K562 (cell line): ENCODE measurements around the gene ACADVL. TPM values are rescaled to one million over a fixed set of nuclear protein-coding genes. Genes with fewer than 3 reads are reported as not detected.

Experiments used
- CREM ChIP-seq: IDR thresholded peaks from 2 replicates; pipeline ENCODE4 v1.6.1; 2014; ENCODE audit warnings: antibody characterized with exemption, low read depth
- HSF4 ChIP-seq: fragments of 250-450 bp; sonication (Bioruptor Pico); IDR thresholded peaks from 2 replicates; pipeline ENCODE4 v2.1.2; 2022; ENCODE audit warnings: mild to moderate bottlenecking, moderate library complexity, borderline replicate concordance
- MAZ ChIP-seq, 2 experiments: fragments of 450-650 bp in 1 of 2; sonication (generic) in 1 of 2; formaldehyde crosslinking; IDR thresholded peaks in 1 of 2; conservative IDR thresholded peaks in 1 of 2; 2 replicates each; pipeline versions ENCODE4 v1.4.0 to v1.5.0; 2020; ENCODE audit warnings: mild to moderate bottlenecking in 1 of 2, missing genetic modification reagents in 1 of 2
- NFE2L1 ChIP-seq: fragments of 450-650 bp; IDR thresholded peaks from 2 replicates; pipeline ENCODE4 v1.6.1; 2016; ENCODE audit warnings: missing genetic modification characterization, low read depth, mild to moderate bottlenecking, missing compliant biosample characterization, moderate library complexity, borderline replicate concordance
- NR4A1 ChIP-seq, 2 experiments: fragments of 250-450 bp in 1 of 2; fragments of 450-650 bp in 1 of 2; sonication (Bioruptor Pico) in 1 of 2; IDR thresholded peaks; 2 replicates each; pipeline versions ENCODE4 v1.4.0 to v1.6.1; 2016 to 2020; ENCODE audit warnings: mild to moderate bottlenecking in 2 of 2, missing compliant biosample characterization in 1 of 2, missing genetic modification characterization in 1 of 2, moderate library complexity in 1 of 2
- POLR3A ChIP-seq: IDR thresholded peaks from 2 replicates; pipeline ENCODE4 v1.6.1; 2011; ENCODE audit warnings: borderline replicate concordance, mild to moderate bottlenecking, moderate library complexity; ENCODE audit not compliant: insufficient read length, insufficient read depth; ENCODE audit errors: extremely low read depth
- POLR3G ChIP-seq: IDR thresholded peaks from 2 replicates; pipeline ENCODE4 v1.6.1; 2011; ENCODE audit not compliant: insufficient read length, insufficient replicate concordance; ENCODE audit errors: extremely low read depth
- RBM34 ChIP-seq: fragments of 200-400 bp; formaldehyde crosslinking; IDR thresholded peaks from 2 replicates; pipeline ENCODE4 v1.6.1; 2018; ENCODE audit warnings: low read length, borderline replicate concordance; ENCODE audit not compliant: insufficient read depth
- RFX5 ChIP-seq: IDR thresholded peaks from 2 replicates; pipeline ENCODE4 v1.6.1; 2011; ENCODE audit warnings: low read depth, mild to moderate bottlenecking, improper control_type of control experiment, low read length
- SAFB ChIP-seq: fragments of 200-400 bp; formaldehyde crosslinking; IDR thresholded peaks from 2 replicates; pipeline ENCODE4 v1.6.1; 2017; ENCODE audit warnings: low read depth, low read length, borderline replicate concordance
- SP2 ChIP-seq: IDR thresholded peaks from 2 replicates; pipeline ENCODE4 v1.6.1; 2011; ENCODE audit warnings: mild to moderate bottlenecking, low read depth, low read length, moderate library complexity; ENCODE audit not compliant: poor library complexity, severe bottlenecking; ENCODE audit errors: extremely low read depth
- TAF9B ChIP-seq: fragments of 450-650 bp; IDR thresholded peaks from 2 replicates; pipeline ENCODE4 v1.6.1; 2018; ENCODE audit warnings: mild to moderate bottlenecking; ENCODE audit not compliant: partially characterized antibody
- U2AF1 ChIP-seq: fragments of 200-400 bp; formaldehyde crosslinking; optimal IDR thresholded peaks from 2 replicates; pipeline ENCODE3; 2017; ENCODE audit warnings: mild to moderate bottlenecking, low read depth, low read length, moderate library complexity
- polyA plus RNA-seq, 8 experiments: library from polyadenylated mRNA; depleted of rRNA in 4 of 8; stranded (reverse) in 5 of 8; unstranded in 3 of 8; fragments of >200 nt; fragmentation: Nextera tagmentation in 2 of 8; fragmentation: Illumina TruSeq in 1 of 8; extraction: Ambion mirVana in 2 of 8; extraction: Trizol in 1 of 8; gene quantifications; 2 replicates each; pipeline versions ENCODE4 v1.2.1 to v1.2.3, GENCODE V29; 2011 to 2014; ENCODE audit warnings: inconsistent platforms in 1 of 8, missing spikeins in 1 of 8
- total RNA-seq, 7 experiments: library from RNA; depleted of rRNA in 6 of 7; stranded (reverse); fragments of >200 nt in 6 of 7; fragmentation: Illumina TruSeq in 2 of 7; extraction: Trizol in 2 of 7; gene quantifications; 2 replicates each; pipeline versions ENCODE4 v1.2.1 to v1.2.3, GENCODE V29; 2011 to 2021; ENCODE audit warnings: low replicate concordance in 1 of 7
- TF ChIP-seq, protein P1 (sequence below): fragments of 250-450 bp; sonication (Bioruptor Pico); IDR thresholded peaks from 2 replicates; pipeline ENCODE4 v1.9.0; 2021; ENCODE audit warnings: mild to moderate bottlenecking, inconsistent platforms
- TF ChIP-seq, protein P2 (sequence below): sonication (generic); formaldehyde crosslinking; IDR thresholded peaks from 2 replicates; pipeline ENCODE4 v1.8.0; 2022; ENCODE audit warnings: mild to moderate bottlenecking, missing genetic modification reagents
- TF ChIP-seq, protein P3 (sequence below): IDR thresholded peaks from 2 replicates; pipeline ENCODE4 v1.6.1; 2012; ENCODE audit warnings: low read depth, low read length, improper control_type of control experiment, borderline replicate concordance
- TF ChIP-seq, protein P4 (sequence below): fragments of 250-450 bp; sonication (Bioruptor Pico); IDR thresholded peaks from 2 replicates; pipeline ENCODE4 v1.8.0; 2021; ENCODE audit warnings: borderline replicate concordance, mild to moderate bottlenecking, moderate library complexity; ENCODE audit not compliant: poor library complexity, severe bottlenecking
- TF ChIP-seq, protein P5 (sequence below): fragments of 450-650 bp; IDR thresholded peaks from 2 replicates; pipeline ENCODE4 v1.6.1; 2017; ENCODE audit warnings: antibody characterized with exemption

Gene ACADVL
- total and polyA plus RNA-seq, 9 of the 15 experiments (the other 6 are each of a cell fraction or from before 2014, with no cell fraction given): 25.5 to 449 (median 214) TPM

DNA sequence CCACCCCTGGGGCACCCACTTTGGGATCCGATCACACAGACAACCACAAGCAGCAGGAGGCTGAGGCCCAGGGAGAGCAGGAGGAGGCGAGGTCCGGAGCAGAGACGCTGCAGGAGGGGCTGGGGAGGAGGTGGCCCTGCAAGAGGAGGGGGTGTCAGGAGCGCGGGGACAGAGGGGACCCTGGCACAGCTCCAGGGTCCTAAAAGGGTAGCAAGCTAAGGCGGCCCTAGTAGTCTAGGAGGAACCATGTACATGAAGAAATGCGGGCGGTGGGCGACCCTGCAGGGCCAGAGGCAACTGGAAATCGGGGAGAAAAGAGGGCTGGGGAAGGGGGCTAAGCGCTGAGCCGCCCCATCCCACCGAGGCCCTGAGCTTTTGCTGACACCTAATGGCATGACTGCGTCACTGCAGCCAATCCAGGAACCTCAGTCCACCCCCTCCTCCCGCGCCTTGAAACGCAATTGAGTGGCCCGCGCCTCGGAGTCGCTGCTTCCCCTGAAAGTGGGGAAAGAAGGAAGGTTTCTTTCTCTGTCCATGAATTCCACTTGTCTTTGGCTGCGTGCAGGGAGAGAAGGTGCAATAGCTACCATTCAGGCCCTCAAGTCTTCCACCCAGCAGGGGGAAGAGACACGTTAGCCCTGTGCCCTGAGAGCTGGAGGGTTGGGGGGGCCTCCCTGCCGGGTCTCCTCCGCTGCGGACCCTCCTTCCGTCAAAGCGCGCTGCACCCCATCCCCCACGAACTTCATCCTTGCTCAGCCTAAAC lies 42.4 kb upstream of the ACADVL start (continued):
- TF ChIP-seq, protein P1, sequence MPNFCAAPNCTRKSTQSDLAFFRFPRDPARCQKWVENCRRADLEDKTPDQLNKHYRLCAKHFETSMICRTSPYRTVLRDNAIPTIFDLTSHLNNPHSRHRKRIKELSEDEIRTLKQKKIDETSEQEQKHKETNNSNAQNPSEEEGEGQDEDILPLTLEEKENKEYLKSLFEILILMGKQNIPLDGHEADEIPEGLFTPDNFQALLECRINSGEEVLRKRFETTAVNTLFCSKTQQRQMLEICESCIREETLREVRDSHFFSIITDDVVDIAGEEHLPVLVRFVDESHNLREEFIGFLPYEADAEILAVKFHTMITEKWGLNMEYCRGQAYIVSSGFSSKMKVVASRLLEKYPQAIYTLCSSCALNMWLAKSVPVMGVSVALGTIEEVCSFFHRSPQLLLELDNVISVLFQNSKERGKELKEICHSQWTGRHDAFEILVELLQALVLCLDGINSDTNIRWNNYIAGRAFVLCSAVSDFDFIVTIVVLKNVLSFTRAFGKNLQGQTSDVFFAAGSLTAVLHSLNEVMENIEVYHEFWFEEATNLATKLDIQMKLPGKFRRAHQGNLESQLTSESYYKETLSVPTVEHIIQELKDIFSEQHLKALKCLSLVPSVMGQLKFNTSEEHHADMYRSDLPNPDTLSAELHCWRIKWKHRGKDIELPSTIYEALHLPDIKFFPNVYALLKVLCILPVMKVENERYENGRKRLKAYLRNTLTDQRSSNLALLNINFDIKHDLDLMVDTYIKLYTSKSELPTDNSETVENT (CRISPR knock-in tag): no peak
- TF ChIP-seq, protein P2, sequence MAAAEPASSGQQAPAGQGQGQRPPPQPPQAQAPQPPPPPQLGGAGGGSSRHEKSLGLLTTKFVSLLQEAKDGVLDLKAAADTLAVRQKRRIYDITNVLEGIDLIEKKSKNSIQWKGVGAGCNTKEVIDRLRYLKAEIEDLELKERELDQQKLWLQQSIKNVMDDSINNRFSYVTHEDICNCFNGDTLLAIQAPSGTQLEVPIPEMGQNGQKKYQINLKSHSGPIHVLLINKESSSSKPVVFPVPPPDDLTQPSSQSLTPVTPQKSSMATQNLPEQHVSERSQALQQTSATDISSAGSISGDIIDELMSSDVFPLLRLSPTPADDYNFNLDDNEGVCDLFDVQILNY: no peak
- TF ChIP-seq TAF9B: no peak
- TF ChIP-seq HSF4: no peak
- peak in 1 of 2 experiments; percentile 51; a peak in 2 of 4 replicates for TF ChIP-seq MAZ (CRISPR knock-in tag; conservative IDR thresholded peaks at IDR 0.05 in 1 of 2, IDR thresholded peaks at IDR 0.05 in 1 of 2)
- TF ChIP-seq SAFB: no peak
- TF ChIP-seq, protein P3, sequence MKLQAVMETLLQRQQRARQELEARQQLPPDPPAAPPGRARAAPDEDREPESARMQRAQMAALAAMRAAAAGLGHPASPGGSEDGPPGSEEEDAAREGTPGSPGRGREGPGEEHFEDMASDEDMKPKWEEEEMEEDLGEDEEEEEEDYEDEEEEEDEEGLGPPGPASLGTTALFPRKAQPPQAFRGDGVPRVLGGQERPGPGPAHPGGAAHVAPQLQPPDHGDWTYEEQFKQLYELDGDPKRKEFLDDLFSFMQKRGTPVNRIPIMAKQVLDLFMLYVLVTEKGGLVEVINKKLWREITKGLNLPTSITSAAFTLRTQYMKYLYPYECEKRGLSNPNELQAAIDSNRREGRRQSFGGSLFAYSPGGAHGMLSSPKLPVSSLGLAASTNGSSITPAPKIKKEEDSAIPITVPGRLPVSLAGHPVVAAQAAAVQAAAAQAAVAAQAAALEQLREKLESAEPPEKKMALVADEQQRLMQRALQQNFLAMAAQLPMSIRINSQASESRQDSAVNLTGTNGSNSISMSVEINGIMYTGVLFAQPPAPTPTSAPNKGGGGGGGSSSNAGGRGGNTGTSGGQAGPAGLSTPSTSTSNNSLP: no peak
- TF ChIP-seq, protein P4, sequence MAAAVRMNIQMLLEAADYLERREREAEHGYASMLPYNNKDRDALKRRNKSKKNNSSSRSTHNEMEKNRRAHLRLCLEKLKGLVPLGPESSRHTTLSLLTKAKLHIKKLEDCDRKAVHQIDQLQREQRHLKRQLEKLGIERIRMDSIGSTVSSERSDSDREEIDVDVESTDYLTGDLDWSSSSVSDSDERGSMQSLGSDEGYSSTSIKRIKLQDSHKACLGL (CRISPR knock-in tag): no peak
- TF ChIP-seq SP2: no peak
- no peak for TF ChIP-seq NR4A1 (CRISPR knock-in tag; IDR thresholded peaks at IDR 0.05)
- no peak for TF ChIP-seq NR4A1 (tag; IDR thresholded peaks at IDR 0.05)
- TF ChIP-seq CREM: peak; percentile 88
- no peak for TF ChIP-seq RBM34
- no peak for TF ChIP-seq POLR3G
- no peak for TF ChIP-seq POLR3A
- no peak for TF ChIP-seq U2AF1
- TF ChIP-seq NFE2L1 (tag): no peak
- TF ChIP-seq, protein P5, sequence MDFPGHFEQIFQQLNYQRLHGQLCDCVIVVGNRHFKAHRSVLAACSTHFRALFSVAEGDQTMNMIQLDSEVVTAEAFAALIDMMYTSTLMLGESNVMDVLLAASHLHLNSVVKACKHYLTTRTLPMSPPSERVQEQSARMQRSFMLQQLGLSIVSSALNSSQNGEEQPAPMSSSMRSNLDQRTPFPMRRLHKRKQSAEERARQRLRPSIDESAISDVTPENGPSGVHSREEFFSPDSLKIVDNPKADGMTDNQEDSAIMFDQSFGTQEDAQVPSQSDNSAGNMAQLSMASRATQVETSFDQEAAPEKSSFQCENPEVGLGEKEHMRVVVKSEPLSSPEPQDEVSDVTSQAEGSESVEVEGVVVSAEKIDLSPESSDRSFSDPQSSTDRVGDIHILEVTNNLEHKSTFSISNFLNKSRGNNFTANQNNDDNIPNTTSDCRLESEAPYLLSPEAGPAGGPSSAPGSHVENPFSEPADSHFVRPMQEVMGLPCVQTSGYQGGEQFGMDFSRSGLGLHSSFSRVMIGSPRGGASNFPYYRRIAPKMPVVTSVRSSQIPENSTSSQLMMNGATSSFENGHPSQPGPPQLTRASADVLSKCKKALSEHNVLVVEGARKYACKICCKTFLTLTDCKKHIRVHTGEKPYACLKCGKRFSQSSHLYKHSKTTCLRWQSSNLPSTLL: no peak
- no peak for TF ChIP-seq RFX5
